Measurements from ENCODE around the gene HTR6.

Gene HTR6

DNA sequence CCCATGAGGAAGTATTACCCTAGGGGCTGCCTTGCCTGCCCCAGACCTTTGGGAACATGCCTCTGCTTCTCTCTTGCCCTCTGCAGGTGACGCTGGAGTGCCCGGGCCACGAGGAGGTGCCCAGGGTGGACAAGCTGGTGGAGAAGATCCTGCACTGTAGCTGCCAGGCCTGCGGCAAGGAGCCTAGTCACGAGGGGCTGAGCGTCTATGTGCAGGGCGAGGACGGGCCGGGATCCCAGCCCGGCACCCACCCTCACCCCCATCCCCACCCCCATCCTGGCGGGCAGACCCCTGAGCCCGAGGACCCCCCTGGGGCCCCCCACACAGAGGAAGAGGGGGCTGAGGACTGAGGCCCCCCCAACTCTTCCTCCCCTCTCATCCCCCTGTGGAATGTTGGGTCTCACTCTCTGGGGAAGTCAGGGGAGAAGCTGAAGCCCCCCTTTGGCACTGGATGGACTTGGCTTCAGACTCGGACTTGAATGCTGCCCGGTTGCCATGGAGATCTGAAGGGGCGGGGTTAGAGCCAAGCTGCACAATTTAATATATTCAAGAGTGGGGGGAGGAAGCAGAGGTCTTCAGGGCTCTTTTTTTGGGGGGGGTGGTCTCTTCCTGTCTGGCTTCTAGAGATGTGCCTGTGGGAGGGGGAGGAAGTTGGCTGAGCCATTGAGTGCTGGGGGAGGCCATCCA is 7.8 kb upstream of the HTR6 start:
- no peak for DNase-seq (ENCODE audit: low spot score)

DNA sequence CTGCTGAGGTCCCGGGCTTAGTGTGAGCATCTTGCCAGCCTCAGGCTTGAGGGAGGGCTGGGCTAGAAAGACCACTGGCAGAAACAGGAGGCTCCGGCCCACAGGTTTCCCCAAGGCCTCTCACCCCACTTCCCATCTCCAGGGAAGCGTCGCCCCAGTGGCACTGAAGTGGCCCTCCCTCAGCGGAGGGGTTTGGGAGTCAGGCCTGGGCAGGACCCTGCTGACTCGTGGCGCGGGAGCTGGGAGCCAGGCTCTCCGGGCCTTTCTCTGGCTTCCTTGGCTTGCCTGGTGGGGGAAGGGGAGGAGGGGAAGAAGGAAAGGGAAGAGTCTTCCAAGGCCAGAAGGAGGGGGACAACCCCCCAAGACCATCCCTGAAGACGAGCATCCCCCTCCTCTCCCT is 7.2 kb upstream of the HTR6 start:
- DNase-seq (ENCODE audit: low spot score): no peak

DNA sequence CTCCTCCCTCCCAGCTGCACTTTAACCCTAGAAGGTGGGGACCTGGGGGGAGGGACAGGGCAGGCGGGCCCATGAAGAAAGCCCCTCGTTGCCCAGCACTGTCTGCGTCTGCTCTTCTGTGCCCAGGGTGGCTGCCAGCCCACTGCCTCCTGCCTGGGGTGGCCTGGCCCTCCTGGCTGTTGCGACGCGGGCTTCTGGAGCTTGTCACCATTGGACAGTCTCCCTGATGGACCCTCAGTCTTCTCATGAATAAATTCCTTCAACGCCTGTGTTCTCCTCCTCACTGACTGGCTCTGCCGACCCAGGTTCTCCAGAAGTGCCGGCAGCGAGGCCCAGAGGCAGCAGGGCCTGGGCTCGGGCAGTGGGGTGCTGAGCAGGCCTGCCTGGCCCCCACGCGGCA is 6.5 kb upstream of the HTR6 start:
- DNase-seq (ENCODE audit: low spot score): no peak

DNA sequence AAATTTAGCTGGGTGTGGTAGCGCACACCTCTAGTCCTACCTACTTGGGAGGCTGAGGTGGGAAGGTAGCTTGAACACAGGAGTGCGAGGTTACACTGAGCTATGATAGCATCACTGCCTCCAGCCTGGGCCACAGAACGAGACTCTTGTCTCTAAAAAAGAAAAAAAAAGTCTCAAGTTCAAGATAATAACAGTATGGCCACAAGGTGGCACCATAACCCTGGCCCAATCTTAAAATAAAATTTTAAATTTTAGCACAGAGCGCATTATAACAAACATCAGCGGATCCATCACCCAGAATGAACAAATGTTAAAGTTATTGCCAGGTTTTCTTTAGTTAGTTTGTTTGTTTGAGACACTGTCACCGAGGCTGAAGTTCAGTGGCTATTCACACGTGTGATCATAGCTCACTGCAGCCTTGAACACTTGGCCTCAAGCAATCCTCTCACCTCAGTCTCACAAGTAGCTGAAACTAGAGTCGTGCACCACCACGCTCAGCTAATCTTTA is 2.9 kb upstream of the HTR6 start:
- peak; percentile 60 for DNase-seq (ENCODE audit: low spot score)

DNA sequence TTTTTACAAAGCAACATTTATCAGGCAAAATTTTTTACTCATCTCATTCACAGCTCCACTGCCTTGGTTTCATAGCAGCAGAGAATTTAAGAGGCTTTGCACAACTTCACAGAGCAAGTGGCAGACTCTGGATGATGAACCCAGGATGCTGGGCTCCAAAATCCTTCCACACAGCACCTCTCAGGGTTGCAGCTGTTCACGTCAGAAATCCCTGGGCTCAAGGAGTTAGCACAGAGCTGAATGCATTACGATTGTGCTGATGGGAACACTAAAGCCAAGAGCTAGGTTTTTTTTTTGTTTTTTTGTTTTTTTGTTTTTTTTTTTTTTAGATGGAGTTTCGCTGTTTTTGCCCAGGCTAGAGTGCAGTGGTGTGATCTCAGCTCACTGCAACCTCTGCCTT is 2.4 kb upstream of the HTR6 start:
- DNase-seq (ENCODE audit: low spot score): no peak

DNA sequence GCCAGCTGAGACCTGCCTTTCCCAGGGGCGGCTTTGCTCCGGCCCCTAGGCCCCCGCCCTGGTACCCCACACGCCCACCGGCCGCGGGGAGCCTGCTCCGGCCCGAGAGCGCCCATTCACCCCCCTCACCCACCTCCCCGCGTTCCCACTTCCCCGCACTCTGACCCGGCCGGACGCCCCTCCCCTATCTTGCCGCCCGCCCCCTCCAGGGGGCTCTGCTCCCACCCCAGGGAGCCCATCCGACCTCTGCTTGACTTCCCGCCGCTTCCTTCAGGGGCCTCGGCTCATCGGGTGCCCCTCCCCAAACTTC is 466 bp downstream of the HTR6 start:
- DNase-seq (ENCODE audit: low spot score): no peak

DNA sequence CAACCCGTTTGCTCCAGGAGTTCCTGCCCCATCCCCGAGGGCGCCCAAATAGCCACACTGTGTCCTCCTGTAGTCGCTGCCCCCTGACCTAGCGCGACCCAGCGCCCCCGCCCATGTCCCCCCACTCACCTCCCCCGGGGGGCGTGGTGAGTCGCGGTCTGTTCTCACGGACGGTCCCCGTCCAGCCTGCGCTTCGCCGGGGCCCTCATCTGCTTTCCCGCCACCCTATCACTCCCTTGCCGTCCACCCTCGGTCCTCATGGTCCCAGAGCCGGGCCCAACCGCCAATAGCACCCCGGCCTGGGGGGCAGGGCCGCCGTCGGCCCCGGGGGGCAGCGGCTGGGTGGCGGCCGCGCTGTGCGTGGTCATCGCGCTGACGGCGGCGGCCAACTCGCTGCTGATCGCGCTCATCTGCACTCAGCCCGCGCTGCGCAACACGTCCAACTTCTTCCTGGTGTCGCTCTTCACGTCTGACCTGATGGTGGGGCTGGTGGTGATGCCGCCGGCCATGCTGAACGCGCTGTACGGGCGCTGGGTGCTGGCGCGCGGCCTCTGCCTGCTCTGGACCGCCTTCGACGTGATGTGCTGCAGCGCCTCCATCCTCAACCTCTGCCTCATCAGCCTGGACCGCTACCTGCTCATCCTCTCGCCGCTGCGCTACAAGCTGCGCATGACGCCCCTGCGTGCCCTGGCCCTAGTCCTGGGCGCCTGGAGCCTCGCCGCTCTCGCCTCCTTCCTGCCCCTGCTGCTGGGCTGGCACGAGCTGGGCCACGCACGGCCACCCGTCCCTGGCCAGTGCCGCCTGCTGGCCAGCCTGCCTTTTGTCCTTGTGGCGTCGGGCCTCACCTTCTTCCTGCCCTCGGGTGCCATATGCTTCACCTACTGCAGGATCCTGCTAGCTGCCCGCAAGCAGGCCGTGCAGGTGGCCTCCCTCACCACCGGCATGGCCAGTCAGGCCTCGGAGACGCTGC is 1.1 kb downstream of the HTR6 start:
- no peak for DNase-seq (ENCODE audit: low spot score)

DNA sequence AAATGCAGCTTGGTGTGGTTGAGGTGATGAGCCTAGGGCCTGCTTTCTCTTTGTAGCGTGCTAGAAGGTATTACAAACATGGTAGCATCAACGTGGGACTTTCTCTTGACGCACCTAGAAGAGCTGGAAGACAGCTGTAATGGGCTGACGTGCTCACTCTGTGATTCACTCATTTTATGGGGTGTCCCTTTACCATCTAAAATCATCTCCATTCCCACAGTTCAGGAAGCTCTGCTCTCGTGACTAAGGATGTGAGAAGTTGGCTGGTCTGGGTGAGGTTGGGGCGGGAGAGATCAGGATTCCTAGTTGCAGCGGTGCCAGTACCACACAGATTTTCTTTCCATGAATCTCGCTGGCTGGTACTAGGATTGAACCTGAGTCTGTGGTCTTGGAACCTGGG is 4.2 kb downstream of the HTR6 start:
- DNase-seq (ENCODE audit: low spot score): no peak

DNA sequence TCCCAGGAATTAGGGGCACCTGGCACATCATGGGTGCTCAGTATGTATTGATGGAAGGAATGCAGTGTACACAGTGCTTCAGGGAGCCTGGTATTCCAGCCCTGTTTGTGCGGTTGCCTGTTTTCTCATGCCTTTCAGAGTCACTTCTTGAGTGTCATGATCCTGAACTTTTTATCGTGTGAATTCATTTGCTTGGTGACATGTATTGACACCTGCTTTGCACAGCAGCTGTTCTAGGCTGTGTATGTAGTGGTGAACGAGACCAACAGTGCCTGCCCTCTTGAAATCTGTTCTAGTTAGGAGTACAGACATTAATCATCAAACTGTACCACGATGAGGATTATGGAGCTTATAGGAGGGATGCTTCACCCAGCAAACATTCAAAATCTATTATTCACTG is 6.1 kb downstream of the HTR6 start:
- DNase-seq (ENCODE audit: low spot score): no peak

DNA sequence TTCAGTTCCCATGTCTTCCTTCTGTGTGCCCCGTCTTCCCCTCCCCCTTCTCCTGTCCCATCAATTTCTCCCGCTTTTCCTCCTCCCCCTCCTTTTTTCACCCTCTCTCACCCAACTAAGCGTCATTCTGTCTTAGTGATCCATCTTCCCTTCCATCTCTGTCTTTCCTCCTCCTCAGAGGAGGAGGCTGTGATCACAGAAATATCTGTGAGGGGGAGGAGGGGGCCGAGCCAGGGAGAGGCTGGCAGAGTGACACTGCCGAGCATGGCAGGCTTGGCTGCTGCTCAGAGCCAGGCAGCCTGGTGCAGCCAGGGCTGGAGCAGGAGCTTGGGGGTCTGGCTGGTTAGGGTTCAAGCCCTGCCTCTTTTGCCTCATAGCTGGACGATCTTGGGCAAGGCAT is 7.6 kb downstream of the HTR6 start:
- no peak for DNase-seq (ENCODE audit: low spot score)

DNA sequence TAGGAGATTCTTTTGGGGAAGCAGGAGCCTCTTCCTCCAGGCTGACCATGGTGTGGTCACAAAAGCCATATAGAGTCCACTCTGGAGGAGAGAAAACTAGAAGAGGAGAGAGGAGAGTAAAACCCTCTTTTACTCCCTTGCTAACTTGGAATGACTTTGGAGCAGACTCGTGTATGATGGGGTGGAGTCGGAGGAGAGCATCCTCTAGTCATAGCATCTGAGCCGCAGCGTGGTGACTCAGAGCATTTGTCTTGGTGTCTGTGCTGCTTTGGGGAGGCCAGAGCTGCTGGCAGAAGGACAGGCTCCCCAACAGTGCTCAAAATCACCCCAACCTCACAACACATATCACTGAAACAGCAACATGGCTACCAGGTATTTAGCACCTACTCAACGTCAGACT is 11.1 kb downstream of the HTR6 start:
- DNase-seq (ENCODE audit: low spot score): no peak

DNA sequence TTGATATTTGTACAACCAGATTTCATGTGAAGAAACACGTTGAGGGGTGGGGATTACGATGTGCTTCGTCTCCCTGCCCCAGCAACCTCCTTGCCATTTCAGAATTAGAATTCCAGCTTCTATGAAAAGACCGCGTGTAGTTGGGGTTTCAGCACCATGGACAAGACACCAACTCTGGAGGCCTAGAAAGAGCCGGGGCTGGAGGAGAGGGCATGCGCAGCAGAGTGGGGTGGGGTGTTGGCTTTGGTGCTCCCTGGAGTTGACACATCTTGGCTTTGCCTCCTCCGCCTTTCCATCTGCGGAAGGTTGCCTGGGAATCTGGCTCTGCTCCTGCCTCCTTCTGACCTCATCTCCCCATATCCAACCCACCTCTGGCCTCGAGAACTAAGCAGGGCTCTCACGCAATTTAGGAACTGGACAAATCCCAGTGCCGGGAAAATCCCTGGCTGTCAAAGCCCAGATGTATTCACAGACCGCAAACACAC is 11.8 kb downstream of the HTR6 start:
- no peak for DNase-seq (ENCODE audit: low spot score)

DNA sequence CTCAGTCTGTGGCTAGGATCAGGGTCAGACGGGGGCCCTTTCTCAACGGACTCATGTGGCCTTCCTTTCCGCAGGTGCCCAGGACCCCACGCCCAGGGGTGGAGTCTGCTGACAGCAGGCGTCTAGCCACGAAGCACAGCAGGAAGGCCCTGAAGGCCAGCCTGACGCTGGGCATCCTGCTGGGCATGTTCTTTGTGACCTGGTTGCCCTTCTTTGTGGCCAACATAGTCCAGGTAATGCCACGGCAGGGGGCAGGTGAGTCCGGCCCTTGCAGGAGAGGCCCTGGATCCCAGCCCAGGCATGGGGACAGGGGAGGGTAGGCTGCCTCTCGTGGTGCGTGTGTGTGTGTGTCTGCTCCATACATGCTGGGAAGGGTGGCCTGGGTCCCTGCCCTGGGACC is 13.8 kb downstream of the HTR6 start:
- DNase-seq (ENCODE audit: low spot score): no peak

DNA sequence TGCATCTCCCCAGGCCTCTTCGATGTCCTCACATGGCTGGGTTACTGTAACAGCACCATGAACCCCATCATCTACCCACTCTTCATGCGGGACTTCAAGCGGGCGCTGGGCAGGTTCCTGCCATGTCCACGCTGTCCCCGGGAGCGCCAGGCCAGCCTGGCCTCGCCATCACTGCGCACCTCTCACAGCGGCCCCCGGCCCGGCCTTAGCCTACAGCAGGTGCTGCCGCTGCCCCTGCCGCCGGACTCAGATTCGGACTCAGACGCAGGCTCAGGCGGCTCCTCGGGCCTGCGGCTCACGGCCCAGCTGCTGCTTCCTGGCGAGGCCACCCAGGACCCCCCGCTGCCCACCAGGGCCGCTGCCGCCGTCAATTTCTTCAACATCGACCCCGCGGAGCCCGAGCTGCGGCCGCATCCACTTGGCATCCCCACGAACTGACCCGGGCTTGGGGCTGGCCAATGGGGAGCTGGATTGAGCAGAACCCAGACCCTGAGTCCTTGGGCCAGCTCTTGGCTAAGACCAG is 14.3 kb downstream of the HTR6 start:
- DNase-seq (ENCODE audit: low spot score): no peak

DNA sequence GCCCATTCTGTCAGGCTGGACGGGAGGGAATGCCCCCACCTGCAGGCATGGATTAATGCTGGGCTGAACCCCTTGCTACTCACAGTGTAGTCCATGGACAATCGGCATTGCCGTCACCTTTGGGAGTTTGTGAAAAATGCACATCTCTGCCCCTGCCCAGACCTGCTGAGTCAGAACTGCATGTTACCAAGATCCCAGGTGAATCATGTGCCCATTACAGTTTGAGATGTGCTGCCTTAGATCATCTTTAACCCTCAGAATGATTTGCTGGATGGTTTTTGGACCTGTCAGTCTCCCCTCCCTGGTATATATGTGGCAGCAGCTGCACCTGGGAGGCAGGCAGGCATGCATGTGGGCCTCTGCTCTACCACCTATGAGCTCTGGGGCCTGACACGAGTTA is 15.0 kb downstream of the HTR6 start:
- no peak for DNase-seq (ENCODE audit: low spot score)

DNA sequence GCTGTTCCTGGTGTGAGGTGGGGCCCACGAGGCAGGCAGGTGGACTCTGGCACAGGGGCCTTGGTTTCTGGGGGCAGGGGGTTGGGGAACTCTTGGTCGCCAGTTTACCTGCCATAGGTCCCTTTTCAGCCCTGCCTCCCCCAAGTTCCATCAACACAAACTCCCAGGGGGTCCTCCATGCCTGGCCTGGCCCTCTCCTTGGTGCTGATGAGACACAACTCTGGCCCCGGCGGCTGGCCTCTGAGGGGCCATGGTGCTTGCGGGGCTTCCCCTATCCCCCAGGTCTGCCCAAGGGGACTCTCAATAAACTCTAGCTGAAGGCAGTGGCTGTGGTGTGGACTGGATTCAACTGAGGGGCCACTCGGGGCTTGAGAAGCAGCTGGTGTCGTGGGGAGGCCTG is 16.0 kb downstream of the HTR6 start:
- no peak for DNase-seq (ENCODE audit: low spot score)

DNA sequence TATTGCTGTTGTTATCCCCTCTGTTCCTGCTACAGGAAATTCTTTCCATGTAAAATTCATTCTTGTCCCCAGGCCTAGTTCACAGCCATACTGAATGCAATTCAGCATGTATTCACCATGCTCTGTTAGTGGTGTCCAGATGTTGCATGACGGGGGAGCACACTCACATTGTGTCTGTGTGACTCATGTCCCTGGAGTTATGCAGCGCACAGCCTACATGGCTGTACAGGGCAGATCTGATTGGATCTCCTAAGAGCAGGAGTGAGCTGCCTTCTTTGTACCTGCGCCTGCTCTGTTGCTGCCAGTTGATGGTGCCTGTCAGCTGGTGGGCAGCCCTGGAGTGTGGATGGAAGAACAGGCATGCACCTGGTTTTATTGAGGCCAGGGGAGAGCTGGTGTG is 17.6 kb downstream of the HTR6 start:
- no peak for DNase-seq (ENCODE audit: low spot score)

DNA sequence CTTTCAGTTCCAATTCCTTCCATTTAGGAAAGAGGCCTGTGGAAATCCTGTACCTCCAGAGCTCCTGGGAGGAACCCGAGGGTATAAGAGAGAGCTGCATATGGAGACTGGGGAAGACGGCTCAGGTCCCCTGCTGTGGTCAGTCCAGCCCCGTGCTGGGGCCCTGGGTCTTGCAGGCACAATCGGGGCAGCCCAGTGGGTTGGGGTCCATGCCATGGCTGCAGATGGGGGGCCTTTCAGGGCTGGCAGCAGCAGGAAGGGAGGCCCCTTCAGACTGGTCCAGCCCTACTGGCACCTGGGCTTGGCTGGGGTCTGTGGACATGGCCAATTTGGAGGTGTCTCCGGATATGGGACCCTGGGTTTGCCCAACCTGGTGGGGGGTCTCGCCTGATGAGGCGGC is 18.2 kb downstream of the HTR6 start:
- DNase-seq (ENCODE audit: low spot score): no peak

DNA sequence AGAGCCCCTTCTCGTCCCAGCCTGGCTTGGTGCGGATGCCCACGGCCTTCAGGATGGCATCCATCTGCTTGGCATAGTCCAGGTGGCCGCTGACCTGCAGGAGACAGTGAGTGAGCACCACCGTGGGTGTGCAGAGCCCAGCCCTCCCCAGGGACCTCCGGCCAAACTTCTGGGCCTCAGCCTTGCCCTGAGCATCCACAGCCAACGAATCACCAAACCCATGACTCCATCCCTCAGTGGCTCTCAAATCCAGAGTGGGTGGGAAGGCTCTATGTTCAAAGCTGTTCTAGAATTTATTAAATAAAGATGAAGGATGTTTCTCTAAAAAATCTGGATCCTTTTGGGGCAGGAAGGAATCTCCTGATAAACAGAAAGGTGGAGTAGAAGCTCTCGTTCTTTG is 18.7 kb downstream of the HTR6 start:
- DNase-seq (ENCODE audit: low spot score): no peak

DNA sequence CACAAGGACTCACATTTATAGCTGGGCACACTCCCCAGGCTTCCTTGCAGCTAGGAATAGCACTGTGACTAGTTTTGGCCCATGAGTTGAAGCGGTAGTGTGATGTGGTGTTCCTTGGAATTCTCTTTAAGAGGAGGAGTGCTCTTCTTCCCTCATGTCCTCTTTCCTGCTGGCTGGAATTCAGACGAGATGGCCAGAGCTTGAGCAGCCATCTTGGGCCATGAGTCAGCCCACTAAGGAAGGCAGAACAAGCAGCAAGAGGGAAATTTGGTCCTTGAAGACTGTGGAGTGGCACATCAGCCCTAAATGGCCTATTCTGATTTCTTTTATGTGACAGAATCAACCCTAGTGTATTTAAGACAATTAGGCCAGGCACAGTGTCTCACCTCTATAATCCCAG is 20.0 kb downstream of the HTR6 start:
- DNase-seq (ENCODE audit: low spot score): no peak

DNA sequence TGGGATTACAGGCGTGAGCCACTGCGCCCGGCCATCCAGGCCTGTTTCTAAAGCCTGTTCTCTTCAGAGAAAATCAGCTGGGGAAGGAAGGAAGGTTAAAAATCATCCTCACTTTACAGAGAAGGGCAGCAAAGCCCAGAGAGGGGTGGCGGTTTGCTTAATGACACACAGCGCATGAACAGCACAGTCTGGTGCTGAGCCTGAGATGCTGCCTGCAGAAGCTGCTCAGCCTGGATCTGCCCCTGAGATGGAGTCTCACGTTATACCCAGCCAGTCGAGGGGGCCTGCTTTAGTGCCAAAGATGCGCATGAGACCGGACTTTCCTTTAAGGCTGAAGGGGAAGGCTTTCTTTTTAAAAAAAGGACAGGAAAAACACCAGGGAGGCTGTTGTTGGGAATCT is 21.3 kb downstream of the HTR6 start:
- DNase-seq (ENCODE audit: low spot score): no peak

DNA sequence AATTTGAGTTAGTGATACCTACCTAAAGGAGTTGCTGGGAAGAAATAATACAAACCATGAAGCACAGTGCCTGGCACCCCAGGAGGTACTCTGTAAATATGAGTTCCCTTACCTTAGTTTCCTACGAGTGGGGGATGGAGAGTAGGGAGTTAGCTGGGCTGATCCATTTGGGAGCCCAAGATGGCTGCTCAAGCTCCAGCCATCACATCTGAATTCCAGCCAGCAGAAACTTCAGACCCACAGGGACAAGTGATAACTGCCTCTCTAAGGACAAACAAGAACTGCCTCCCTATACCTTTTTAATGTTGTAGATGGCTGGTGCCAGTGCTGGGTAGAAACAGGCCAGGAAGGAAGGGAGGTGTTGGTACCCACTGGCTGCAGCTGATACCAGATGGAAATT is 22.7 kb downstream of the HTR6 start:
- no peak for DNase-seq (ENCODE audit: low spot score)

All from CD4-positive, alpha-beta T cell treated with Interleukin-15 for 4 hours (primary cell).